Liver (tissue), 3 donors: Measurements from ENCODE around the gene PLB1.

ENCODE experiments used
- EGR1 ChIP-seq, 2 donors: IDR thresholded peaks; 2 replicates each; pipeline ENCODE4 v1.6.1; 2016 to 2018; ENCODE audit warnings: antibody characterized with exemption in 2 of 2, low read depth in 2 of 2
- GABPA ChIP-seq, 2 donors: IDR thresholded peaks in 1 of 2; conservative IDR thresholded peaks in 1 of 2; 2 replicates each; pipeline ENCODE4 v1.6.1; 2016; ENCODE audit warnings: antibody characterized with exemption in 2 of 2, mild to moderate bottlenecking in 1 of 2, moderate library complexity in 1 of 2
- HNF4A ChIP-seq, 2 donors: conservative IDR thresholded peaks; 2 replicates each; pipeline ENCODE4 v1.6.1; 2016; ENCODE audit warnings: antibody characterized with exemption in 2 of 2, mild to moderate bottlenecking in 2 of 2
- HNF4G ChIP-seq: IDR thresholded peaks from 2 replicates; pipeline ENCODE4 v1.6.1; 2016; ENCODE audit warnings: antibody characterized with exemption
- JUND ChIP-seq, 2 donors: IDR thresholded peaks; 2 replicates each; pipeline ENCODE4 v1.6.1; 2016; ENCODE audit warnings: antibody characterized with exemption in 2 of 2
- MAX ChIP-seq: IDR thresholded peaks from 2 replicates; pipeline ENCODE4 v1.6.1; 2016; ENCODE audit warnings: antibody characterized with exemption
- RAD21 ChIP-seq, 2 donors: IDR thresholded peaks; 2 replicates each; pipeline ENCODE4 v1.6.1; 2016; ENCODE audit warnings: antibody characterized with exemption in 2 of 2, mild to moderate bottlenecking in 2 of 2
- SP1 ChIP-seq: IDR thresholded peaks from 2 replicates; pipeline ENCODE4 v1.6.1; 2018; ENCODE audit warnings: antibody characterized with exemption, mild to moderate bottlenecking
- TAF1 ChIP-seq: conservative IDR thresholded peaks from 2 replicates; pipeline ENCODE4 v1.6.1; 2016; ENCODE audit warnings: antibody characterized with exemption, mild to moderate bottlenecking
- YY1 ChIP-seq: IDR thresholded peaks from 2 replicates; pipeline ENCODE4 v1.6.1; 2016; ENCODE audit warnings: antibody characterized with exemption, mild to moderate bottlenecking
- ZBTB33 ChIP-seq: IDR thresholded peaks from 2 replicates; pipeline ENCODE4 v1.6.1; 2016; ENCODE audit warnings: antibody characterized with exemption
- TF ChIP-seq, protein P1 (sequence below): fragments of 150-350 bp; IDR thresholded peaks from 2 replicates; pipeline ENCODE4 v1.5.1; 2017; ENCODE audit warnings: improper control_type of control experiment, low read depth, low read length; ENCODE audit not compliant: missing input control
- TF ChIP-seq, protein P2 (sequence below): IDR thresholded peaks from 2 replicates; pipeline ENCODE4 v1.6.1; 2016; ENCODE audit warnings: antibody characterized with exemption, mild to moderate bottlenecking
- donor health status: healthy.
- donor health status: healthy.

DNA sequence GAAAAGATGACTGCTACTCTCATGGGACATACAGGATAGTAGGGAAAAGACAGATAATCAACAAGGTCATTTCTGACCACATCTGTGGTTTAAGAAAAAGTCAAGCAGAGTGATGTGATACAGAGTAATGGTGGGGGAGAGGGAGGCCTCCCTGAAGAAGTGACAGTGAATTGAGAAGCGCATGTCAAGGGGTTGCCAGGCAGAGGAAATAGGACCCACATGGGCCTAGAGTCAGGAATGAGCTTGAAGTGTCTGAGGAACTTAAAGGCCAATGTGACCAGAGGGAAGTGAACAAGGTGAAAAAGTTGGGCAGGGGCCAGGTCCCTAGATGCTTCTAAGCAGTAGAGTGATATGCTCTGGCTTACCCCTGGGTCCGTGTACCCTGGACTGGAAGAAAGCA is 142.2 kb downstream of the PLB1 start:
- TF ChIP-seq, protein P1, sequence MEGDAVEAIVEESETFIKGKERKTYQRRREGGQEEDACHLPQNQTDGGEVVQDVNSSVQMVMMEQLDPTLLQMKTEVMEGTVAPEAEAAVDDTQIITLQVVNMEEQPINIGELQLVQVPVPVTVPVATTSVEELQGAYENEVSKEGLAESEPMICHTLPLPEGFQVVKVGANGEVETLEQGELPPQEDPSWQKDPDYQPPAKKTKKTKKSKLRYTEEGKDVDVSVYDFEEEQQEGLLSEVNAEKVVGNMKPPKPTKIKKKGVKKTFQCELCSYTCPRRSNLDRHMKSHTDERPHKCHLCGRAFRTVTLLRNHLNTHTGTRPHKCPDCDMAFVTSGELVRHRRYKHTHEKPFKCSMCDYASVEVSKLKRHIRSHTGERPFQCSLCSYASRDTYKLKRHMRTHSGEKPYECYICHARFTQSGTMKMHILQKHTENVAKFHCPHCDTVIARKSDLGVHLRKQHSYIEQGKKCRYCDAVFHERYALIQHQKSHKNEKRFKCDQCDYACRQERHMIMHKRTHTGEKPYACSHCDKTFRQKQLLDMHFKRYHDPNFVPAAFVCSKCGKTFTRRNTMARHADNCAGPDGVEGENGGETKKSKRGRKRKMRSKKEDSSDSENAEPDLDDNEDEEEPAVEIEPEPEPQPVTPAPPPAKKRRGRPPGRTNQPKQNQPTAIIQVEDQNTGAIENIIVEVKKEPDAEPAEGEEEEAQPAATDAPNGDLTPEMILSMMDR = no peak
- TF ChIP-seq RAD21 (IDR thresholded peaks at IDR 0.05) (no peak), YY1 (no peak), TAF1 (no peak), SP1 (no peak), GABPA (IDR thresholded peaks at IDR 0.05 in 1 of 2, conservative IDR thresholded peaks at IDR 0.05 in 1 of 2) (no peak), ZBTB33 (no peak), MAX (no peak), JUND (IDR thresholded peaks at IDR 0.05) (no peak), EGR1 (IDR thresholded peaks at IDR 0.05; ENCODE audit: low read depth in 2 of 2) (no peak), HNF4A (conservative IDR thresholded peaks at IDR 0.05) (no peak), HNF4G (no peak)
- TF ChIP-seq, protein P2, sequence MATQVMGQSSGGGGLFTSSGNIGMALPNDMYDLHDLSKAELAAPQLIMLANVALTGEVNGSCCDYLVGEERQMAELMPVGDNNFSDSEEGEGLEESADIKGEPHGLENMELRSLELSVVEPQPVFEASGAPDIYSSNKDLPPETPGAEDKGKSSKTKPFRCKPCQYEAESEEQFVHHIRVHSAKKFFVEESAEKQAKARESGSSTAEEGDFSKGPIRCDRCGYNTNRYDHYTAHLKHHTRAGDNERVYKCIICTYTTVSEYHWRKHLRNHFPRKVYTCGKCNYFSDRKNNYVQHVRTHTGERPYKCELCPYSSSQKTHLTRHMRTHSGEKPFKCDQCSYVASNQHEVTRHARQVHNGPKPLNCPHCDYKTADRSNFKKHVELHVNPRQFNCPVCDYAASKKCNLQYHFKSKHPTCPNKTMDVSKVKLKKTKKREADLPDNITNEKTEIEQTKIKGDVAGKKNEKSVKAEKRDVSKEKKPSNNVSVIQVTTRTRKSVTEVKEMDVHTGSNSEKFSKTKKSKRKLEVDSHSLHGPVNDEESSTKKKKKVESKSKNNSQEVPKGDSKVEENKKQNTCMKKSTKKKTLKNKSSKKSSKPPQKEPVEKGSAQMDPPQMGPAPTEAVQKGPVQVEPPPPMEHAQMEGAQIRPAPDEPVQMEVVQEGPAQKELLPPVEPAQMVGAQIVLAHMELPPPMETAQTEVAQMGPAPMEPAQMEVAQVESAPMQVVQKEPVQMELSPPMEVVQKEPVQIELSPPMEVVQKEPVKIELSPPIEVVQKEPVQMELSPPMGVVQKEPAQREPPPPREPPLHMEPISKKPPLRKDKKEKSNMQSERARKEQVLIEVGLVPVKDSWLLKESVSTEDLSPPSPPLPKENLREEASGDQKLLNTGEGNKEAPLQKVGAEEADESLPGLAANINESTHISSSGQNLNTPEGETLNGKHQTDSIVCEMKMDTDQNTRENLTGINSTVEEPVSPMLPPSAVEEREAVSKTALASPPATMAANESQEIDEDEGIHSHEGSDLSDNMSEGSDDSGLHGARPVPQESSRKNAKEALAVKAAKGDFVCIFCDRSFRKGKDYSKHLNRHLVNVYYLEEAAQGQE = no peak
